HEK293 (cell line): ENCODE measurements around the gene PARG.
A peak's percentile ranks its signal among the peaks of the same experiment; 100 is the strongest.

Experiments
- CTCF ChIA-PET: fragments of 350-600 bp; formaldehyde crosslinking; extraction: SDS; loops from one replicate; lab custom pipeline; 2021; ENCODE audit warnings: antibody characterized with exemption; lab: Yijun Ruan, JAX
- POLR2A ChIA-PET: fragments of 300-600 bp; formaldehyde crosslinking; extraction: SDS; loops from one replicate; lab custom pipeline; 2020; ENCODE audit warnings: antibody characterized with exemption, inconsistent platforms; lab: Yijun Ruan, JAX
- H3K27ac ChIP-seq: fragments of 200-500 bp; sonication (Bioruptor generic); 2 replicates; pipeline ENCODE4 v1.5.1; 2014; ENCODE audit warnings: low read depth, low read length, control low read depth, inconsistent platforms; ENCODE audit errors: extremely low read depth
- H3K36me3 ChIP-seq, 2 experiments: fragments of 200-500 bp in 1 of 2; sonication (Bioruptor generic) in 1 of 2; 1 replicate in 1 of 2; 2 replicates in 1 of 2; pipeline ENCODE4 v1.5.1; 2014 to 2017; ENCODE audit warnings: inconsistent platforms in 2 of 2, low read length in 2 of 2; ENCODE audit not compliant: control insufficient read depth in 2 of 2, insufficient read depth in 1 of 2
- H3K4me1 ChIP-seq: fragments of 200-500 bp; sonication (Bioruptor generic); 2 replicates; pipeline ENCODE4 v1.5.1; 2014; ENCODE audit warnings: mild to moderate bottlenecking, low read length, inconsistent platforms; ENCODE audit not compliant: control insufficient read depth, insufficient read depth
- H3K4me3 ChIP-seq: 2 replicates; pipeline ENCODE4 v1.5.1; 2011; ENCODE audit warnings: low read depth, mild to moderate bottlenecking, control low read depth, low read length, moderate library complexity
- H3K9me3 ChIP-seq: fragments of 200-500 bp; sonication (Bioruptor generic); 2 replicates; pipeline ENCODE4 v1.5.1; 2014; ENCODE audit warnings: low read depth, low read length, inconsistent platforms; ENCODE audit not compliant: control insufficient read depth, insufficient read depth
- BCL11A ChIP-seq: fragments of 450-650 bp; formaldehyde crosslinking; IDR thresholded peaks from 2 replicates; pipeline ENCODE4 v1.5.1; 2016; ENCODE audit warnings: low read depth, missing biosample characterization, missing genetic modification characterization
- GLIS1 ChIP-seq: fragments of 450-650 bp; formaldehyde crosslinking; IDR thresholded peaks from 2 replicates; pipeline ENCODE4 v1.5.1; 2016; ENCODE audit warnings: missing biosample characterization, missing genetic modification characterization
- KLF16 ChIP-seq: fragments of 450-650 bp; formaldehyde crosslinking; IDR thresholded peaks from 2 replicates; pipeline ENCODE4 v1.5.1; 2017; ENCODE audit warnings: missing biosample characterization, missing genetic modification characterization
- KLF8 ChIP-seq: fragments of 450-650 bp; formaldehyde crosslinking; IDR thresholded peaks from 2 replicates; pipeline ENCODE4 v1.5.1; 2016; ENCODE audit warnings: missing biosample characterization, missing genetic modification characterization
- KLF9 ChIP-seq: fragments of 450-650 bp; formaldehyde crosslinking; IDR thresholded peaks from 2 replicates; pipeline ENCODE4 v1.5.1; 2016; ENCODE audit warnings: missing biosample characterization, missing genetic modification characterization, low read depth
- OVOL3 ChIP-seq: fragments of 450-650 bp; formaldehyde crosslinking; IDR thresholded peaks from 2 replicates; pipeline ENCODE4 v1.5.1; 2016; ENCODE audit warnings: missing biosample characterization, missing genetic modification characterization
- RBAK ChIP-seq: fragments of 450-650 bp; formaldehyde crosslinking; IDR thresholded peaks from 2 replicates; pipeline ENCODE4 v1.5.1; 2016; ENCODE audit warnings: missing biosample characterization, missing genetic modification characterization
- SP3 ChIP-seq: fragments of 450-650 bp; formaldehyde crosslinking; IDR thresholded peaks from 2 replicates; pipeline ENCODE4 v1.5.1; 2016; ENCODE audit warnings: missing biosample characterization, missing genetic modification characterization
- ZFHX2 ChIP-seq: fragments of 450-650 bp; formaldehyde crosslinking; conservative IDR thresholded peaks from 2 replicates; pipeline ENCODE4 v1.5.1; 2016; ENCODE audit warnings: missing biosample characterization, missing genetic modification characterization
- ZNF10 ChIP-seq: fragments of 450-650 bp; formaldehyde crosslinking; IDR thresholded peaks from 2 replicates; pipeline ENCODE4 v1.5.1; 2017; ENCODE audit warnings: missing biosample characterization, missing genetic modification characterization
- ZNF112 ChIP-seq: fragments of 450-650 bp; formaldehyde crosslinking; IDR thresholded peaks from 2 replicates; pipeline ENCODE4 v1.5.0; 2017; ENCODE audit warnings: missing biosample characterization, missing genetic modification characterization
- ZNF133 ChIP-seq: fragments of 450-650 bp; formaldehyde crosslinking; IDR thresholded peaks from 2 replicates; pipeline ENCODE4 v1.5.1; 2016; ENCODE audit warnings: missing biosample characterization, missing genetic modification characterization
- ZNF146 ChIP-seq: fragments of 450-650 bp; formaldehyde crosslinking; IDR thresholded peaks from 2 replicates; pipeline ENCODE4 v1.5.1; 2016; ENCODE audit warnings: missing biosample characterization, missing genetic modification characterization
- ZNF23 ChIP-seq: fragments of 450-650 bp; formaldehyde crosslinking; IDR thresholded peaks from 2 replicates; pipeline ENCODE4 v1.5.1; 2016; ENCODE audit warnings: missing biosample characterization, missing genetic modification characterization, borderline replicate concordance
- ZNF292 ChIP-seq: fragments of 450-650 bp; formaldehyde crosslinking; IDR thresholded peaks from 2 replicates; pipeline ENCODE4 v1.5.1; 2016; ENCODE audit warnings: low read depth, missing biosample characterization, missing genetic modification characterization, borderline replicate concordance
- ZNF302 ChIP-seq: fragments of 450-650 bp; formaldehyde crosslinking; IDR thresholded peaks from 2 replicates; pipeline ENCODE4 v1.5.1; 2016; ENCODE audit warnings: missing biosample characterization, missing genetic modification characterization, low read depth
- ZNF335 ChIP-seq: fragments of 450-650 bp; formaldehyde crosslinking; conservative IDR thresholded peaks from 2 replicates; pipeline ENCODE4 v1.5.1; 2016; ENCODE audit warnings: missing biosample characterization, missing genetic modification characterization
- ZNF341 ChIP-seq: fragments of 450-650 bp; formaldehyde crosslinking; IDR thresholded peaks from 2 replicates; pipeline ENCODE4; 2016; ENCODE audit warnings: low read depth, missing biosample characterization, missing genetic modification characterization
- ZNF423 ChIP-seq: fragments of 450-650 bp; formaldehyde crosslinking; IDR thresholded peaks from 2 replicates; pipeline ENCODE4 v1.5.1; 2016; ENCODE audit warnings: missing biosample characterization, missing genetic modification characterization
- ZNF548 ChIP-seq: fragments of 450-650 bp; formaldehyde crosslinking; IDR thresholded peaks from 2 replicates; pipeline ENCODE4 v1.5.1; 2016; ENCODE audit warnings: missing biosample characterization, missing genetic modification characterization
- ZNF596 ChIP-seq: fragments of 450-650 bp; IDR thresholded peaks from 2 replicates; pipeline ENCODE4 v1.5.0; 2018; ENCODE audit warnings: missing biosample characterization, mild to moderate bottlenecking, missing genetic modification characterization, moderate library complexity
- ZNF629 ChIP-seq: fragments of 450-650 bp; formaldehyde crosslinking; IDR thresholded peaks from 2 replicates; pipeline ENCODE4 v1.5.1; 2017; ENCODE audit warnings: missing biosample characterization, missing genetic modification characterization
- ZNF658 ChIP-seq: fragments of 450-650 bp; formaldehyde crosslinking; IDR thresholded peaks from 2 replicates; pipeline ENCODE4; 2016; ENCODE audit warnings: missing biosample characterization, missing genetic modification characterization
- ZNF660 ChIP-seq: fragments of 450-650 bp; IDR thresholded peaks from 2 replicates; pipeline ENCODE4 v1.5.1; 2018; ENCODE audit warnings: missing biosample characterization, mild to moderate bottlenecking, missing genetic modification characterization
- ZNF843 ChIP-seq: fragments of 450-650 bp; formaldehyde crosslinking; IDR thresholded peaks from 2 replicates; pipeline ENCODE4 v1.5.1; 2016; ENCODE audit warnings: missing biosample characterization, missing genetic modification characterization
- TF ChIP-seq, protein P1 (sequence below): fragments of 450-650 bp; formaldehyde crosslinking; IDR thresholded peaks from 2 replicates; pipeline ENCODE4 v1.5.1; 2016; ENCODE audit warnings: missing biosample characterization, missing genetic modification characterization
- TF ChIP-seq, protein P2 (sequence below): fragments of 450-650 bp; formaldehyde crosslinking; IDR thresholded peaks from 2 replicates; pipeline ENCODE4 v1.5.1; 2016; ENCODE audit warnings: missing biosample characterization, missing genetic modification characterization
- TF ChIP-seq, protein P3 (sequence below): fragments of 450-650 bp; formaldehyde crosslinking; IDR thresholded peaks from 2 replicates; pipeline ENCODE4 v1.5.1; 2017; ENCODE audit warnings: missing biosample characterization, mild to moderate bottlenecking, missing genetic modification characterization, moderate library complexity
- TF ChIP-seq, protein P4 (sequence below): fragments of 450-650 bp; formaldehyde crosslinking; IDR thresholded peaks from 2 replicates; pipeline ENCODE4 v1.5.1; 2016; ENCODE audit warnings: missing biosample characterization, missing genetic modification characterization

PARG gene

DNA sequence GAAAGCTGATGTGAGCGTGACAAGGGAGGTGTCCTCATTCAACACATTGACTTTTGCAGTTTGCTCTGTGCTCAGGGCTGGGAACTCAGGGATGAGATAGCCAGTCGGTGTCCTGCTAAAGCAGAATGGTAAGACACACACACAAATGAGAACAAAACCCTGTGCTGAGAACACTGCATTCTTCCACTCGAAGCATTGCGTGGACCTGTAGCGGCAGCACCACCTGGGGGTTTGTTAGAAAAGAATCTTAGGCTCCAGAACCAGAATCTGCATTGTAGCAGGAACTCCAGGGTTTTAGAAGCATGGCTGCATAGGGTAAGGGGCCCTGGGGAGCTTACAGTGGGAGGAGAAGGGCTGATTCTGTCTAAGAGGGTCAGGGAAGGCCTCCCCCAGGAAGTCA lies 158.2 kb downstream of the PARG start:
- Histone ChIP-seq H3K4me1 (no peaks in the 10 kb centered on the region), H3K27ac (no peak overlapping the region), H3K36me3 (no peaks in the 10 kb centered on the region), H3K9me3 (no peaks in the 10 kb centered on the region), H3K4me3 (no peak overlapping the region)
- ChIA-PET CTCF (no interaction called here), POLR2A (no interaction called here)
- TF ChIP-seq ZNF629 (no peak), ZNF596 (tag by site-specific recombination) (no peak), KLF16 (tag by site-specific recombination) (no peak), ZNF302 (tag by site-specific recombination) (no peak), ZNF10 (tag by site-specific recombination) (no peak), ZNF423 (no peak), ZNF133 (tag by site-specific recombination) (no peak), OVOL3 (tag by site-specific recombination) (no peak), RBAK (tag by site-specific recombination) (no peak), SP3 (tag by site-specific recombination) (no peak), ZNF660 (no peak), ZNF112 (no peak)

DNA sequence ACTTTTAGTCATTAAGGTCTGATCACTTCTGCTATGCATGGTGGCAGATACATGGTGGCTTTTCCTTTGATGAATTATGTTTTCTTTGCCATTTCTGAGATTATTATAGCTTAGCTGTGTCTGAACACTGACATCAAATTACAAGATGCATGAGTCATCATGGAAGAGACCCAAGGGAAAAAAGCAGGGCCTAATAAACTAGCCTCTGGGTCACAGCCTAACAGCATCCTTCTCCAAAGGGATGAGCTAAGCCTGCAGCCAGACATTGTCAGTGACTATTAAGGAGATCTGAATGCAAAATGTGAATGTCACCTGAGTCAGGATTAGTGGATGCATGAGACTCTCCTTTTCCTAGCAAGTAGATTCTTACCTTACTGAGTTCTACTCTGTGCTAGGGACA lies 160.6 kb downstream of the PARG start:
- Histone ChIP-seq H3K4me3 (no peak overlapping the region), H3K27ac (no peak overlapping the region), H3K36me3 (no peaks in the 10 kb centered on the region), H3K9me3 (no peaks in the 10 kb centered on the region), H3K4me1 (no peaks in the 10 kb centered on the region)
- ChIA-PET POLR2A (no interaction called here), CTCF (interaction anchor here (0.6 to 0.7 kb wide), 2 partner anchors 188 to 1569 kb away, joined by 3 to 4 read pairs; no protein-coding TSS in a partner anchor)
- TF ChIP-seq GLIS1, result 0 out of 2 replicates have a peak, but pooled peaks have one; percentile 13
- no peak for TF ChIP-seq RBAK (tag by site-specific recombination)

DNA sequence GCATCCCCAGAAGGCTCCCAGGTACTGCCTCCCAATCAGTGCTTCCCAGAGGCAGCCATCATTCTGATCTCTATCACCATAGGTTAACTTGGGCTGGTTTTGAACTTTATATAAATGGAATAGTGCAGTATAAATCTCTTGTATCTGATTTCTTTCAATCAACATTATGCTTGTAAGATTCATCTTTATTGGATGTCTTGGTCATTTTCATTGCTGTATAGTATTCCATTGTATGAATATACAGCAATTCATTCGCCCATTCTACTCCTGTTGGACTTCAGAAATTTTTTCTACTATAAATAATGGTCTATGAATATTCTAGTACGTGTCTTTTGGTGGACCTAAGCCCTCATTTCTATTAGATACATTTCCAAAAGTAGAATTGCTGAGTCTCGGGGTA lies 163.6 kb downstream of the PARG start:
- no peaks in the 10 kb centered on the region for H3K4me1 ChIP-seq
- no peaks in the 10 kb centered on the region for H3K9me3 ChIP-seq

DNA sequence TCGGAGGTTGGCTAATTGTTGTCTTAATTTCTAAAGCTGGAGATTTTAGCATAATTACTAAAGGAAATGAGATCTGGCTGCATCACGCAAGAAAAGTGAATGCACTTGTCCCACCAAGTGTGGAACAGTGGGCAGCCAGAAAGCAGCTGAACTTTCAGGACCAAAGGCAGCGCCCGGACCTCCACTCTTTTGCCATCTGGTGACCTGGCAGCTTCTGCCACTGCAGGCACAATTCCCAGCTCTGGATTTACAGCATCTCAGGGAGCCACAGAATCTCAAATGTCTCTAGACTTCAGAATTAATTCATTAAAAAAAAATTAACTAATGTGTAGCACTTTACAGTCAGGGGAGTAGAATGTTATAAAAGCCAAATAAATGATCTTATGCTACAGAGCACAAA lies 165.0 kb downstream of the PARG start:
- Histone ChIP-seq H3K4me1 (no peaks in the 10 kb centered on the region), H3K27ac (no peak overlapping the region), H3K9me3 (no peaks in the 10 kb centered on the region), H3K36me3 (no peaks in the 10 kb centered on the region), H3K4me3 (no peak overlapping the region)
- TF ChIP-seq ZNF292 (no peak), ZNF658 (tag by site-specific recombination) (no peak), KLF9 (tag by site-specific recombination) (no peak), ZNF341 (tag by site-specific recombination) (no peak), KLF8 (tag by site-specific recombination) (no peak), ZNF335 (tag by site-specific recombination) (no peak), ZNF112 (no peak), ZNF843 (no peak), ZNF548 (tag by site-specific recombination) (no peak), ZFHX2 (tag by site-specific recombination) (no peak), BCL11A (tag by site-specific recombination) (no peak)
- TF ChIP-seq, protein P1, sequence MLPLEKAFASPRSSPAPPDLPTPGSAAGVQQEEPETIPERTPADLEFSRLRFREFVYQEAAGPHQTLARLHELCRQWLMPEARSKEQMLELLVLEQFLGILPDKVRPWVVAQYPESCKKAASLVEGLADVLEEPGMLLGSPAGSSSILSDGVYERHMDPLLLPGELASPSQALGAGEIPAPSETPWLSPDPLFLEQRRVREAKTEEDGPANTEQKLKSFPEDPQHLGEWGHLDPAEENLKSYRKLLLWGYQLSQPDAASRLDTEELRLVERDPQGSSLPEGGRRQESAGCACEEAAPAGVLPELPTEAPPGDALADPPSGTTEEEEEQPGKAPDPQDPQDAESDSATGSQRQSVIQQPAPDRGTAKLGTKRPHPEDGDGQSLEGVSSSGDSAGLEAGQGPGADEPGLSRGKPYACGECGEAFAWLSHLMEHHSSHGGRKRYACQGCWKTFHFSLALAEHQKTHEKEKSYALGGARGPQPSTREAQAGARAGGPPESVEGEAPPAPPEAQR (tag by site-specific recombination), result no peak
- TF ChIP-seq, protein P2, sequence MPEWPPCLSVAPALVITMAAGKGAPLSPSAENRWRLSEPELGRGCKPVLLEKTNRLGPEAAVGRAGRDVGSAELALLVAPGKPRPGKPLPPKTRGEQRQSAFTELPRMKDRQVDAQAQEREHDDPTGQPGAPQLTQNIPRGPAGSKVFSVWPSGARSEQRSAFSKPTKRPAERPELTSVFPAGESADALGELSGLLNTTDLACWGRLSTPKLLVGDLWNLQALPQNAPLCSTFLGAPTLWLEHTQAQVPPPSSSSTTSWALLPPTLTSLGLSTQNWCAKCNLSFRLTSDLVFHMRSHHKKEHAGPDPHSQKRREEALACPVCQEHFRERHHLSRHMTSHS (tag by site-specific recombination), result no peak
- TF ChIP-seq, protein P3, sequence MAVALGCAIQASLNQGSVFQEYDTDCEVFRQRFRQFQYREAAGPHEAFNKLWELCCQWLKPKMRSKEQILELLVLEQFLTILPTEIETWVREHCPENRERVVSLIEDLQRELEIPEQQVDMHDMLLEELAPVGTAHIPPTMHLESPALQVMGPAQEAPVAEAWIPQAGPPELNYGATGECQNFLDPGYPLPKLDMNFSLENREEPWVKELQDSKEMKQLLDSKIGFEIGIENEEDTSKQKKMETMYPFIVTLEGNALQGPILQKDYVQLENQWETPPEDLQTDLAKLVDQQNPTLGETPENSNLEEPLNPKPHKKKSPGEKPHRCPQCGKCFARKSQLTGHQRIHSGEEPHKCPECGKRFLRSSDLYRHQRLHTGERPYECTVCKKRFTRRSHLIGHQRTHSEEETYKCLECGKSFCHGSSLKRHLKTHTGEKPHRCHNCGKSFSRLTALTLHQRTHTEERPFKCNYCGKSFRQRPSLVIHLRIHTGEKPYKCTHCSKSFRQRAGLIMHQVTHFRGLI (tag by site-specific recombination), result no peak
- TF ChIP-seq, protein P4, sequence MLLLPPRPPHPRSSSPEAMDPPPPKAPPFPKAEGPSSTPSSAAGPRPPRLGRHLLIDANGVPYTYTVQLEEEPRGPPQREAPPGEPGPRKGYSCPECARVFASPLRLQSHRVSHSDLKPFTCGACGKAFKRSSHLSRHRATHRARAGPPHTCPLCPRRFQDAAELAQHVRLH, result no peak
- ChIA-PET POLR2A (no interaction called here), CTCF (no interaction called here)

More for the DNA sequence above, 163.6 kb downstream of the PARG start:
- no peaks in the 10 kb centered on the region for H3K36me3 ChIP-seq
- ChIA-PET CTCF (no interaction called here), POLR2A (no interaction called here)
- TF ChIP-seq ZNF146 (tag by site-specific recombination) (peak; percentile 60), ZNF23 (tag by site-specific recombination) (no peak)
- TF ChIP-seq, all 188 proteins: peak for 1
- Histone ChIP-seq H3K4me3 (no peak overlapping the region), H3K27ac (no peak overlapping the region)
